H1 (cell line): ENCODE measurements around the gene PTH2R.

ENCODE experiments used
- CEBPB ChIP-seq: IDR thresholded peaks from 2 replicates; pipeline ENCODE4 v1.6.1; 2012; ENCODE audit warnings: low read depth, low read length
- CTCF ChIP-seq, 3 experiments: IDR thresholded peaks; 1 replicate in 2 of 3; 2 replicates in 1 of 3; pipeline versions ENCODE4 v1.5.1 to v1.6.1; 2011; ENCODE audit warnings: low read length in 3 of 3, mild to moderate bottlenecking in 3 of 3, inconsistent platforms in 2 of 3, low read depth in 1 of 3, moderate library complexity in 1 of 3; ENCODE audit not compliant: insufficient read depth in 1 of 3; ENCODE audit errors: control extremely low read depth in 1 of 3
- POLR2AphosphoS5 ChIP-seq: IDR thresholded peaks from 2 replicates; pipeline ENCODE4 v1.6.1; 2011; ENCODE audit warnings: low read depth, low read length

- TF ChIP-seq CEBPB (no peak), POLR2AphosphoS5 (no peak), CTCF (IDR thresholded peaks at IDR 0.05; ENCODE audit: control extremely low read depth in 1 of 3, insufficient read depth in 1 of 3, low read depth in 1 of 3, low read length in 3 of 3) (no peak)
These were observed 19.9 kb downstream of the PTH2R start for GRCh38 chr2:208426412-208427045.
